Left lung (tissue), 10 donors: Measurements from ENCODE around the gene KIAA1755. TPM values are rescaled to one million over a fixed set of nuclear protein-coding genes. Genes with fewer than 3 reads are reported as not detected.
A peak's percentile ranks its signal among the peaks of the same experiment; 100 is the strongest.

Experiments used
- ATAC-seq: fragments of 200-7000 bp; cut with Tn5 transposase; one replicate; pipeline ENCODE4 v1.9.1; 2020; ENCODE audit warnings: moderate library complexity
- DNase-seq, 4 donors: peaks; one replicate each; pipeline ENCODE4 v3.0.0-alpha.2; 2013 to 2020
- H3K27ac ChIP-seq, 2 donors: fragments of 200-600 bp; sonication (generic) in 1 of 2; one replicate each; pipeline versions ENCODE4 v1.5.0 to v1.8.0; 2020 to 2021
- H3K27me3 ChIP-seq, 2 donors: fragments of 200-600 bp; sonication (generic) in 1 of 2; one replicate each; pipeline versions ENCODE4 v1.5.0 to v1.8.0; 2020 to 2021
- H3K36me3 ChIP-seq, 2 donors: fragments of 200-600 bp; sonication (generic) in 1 of 2; one replicate each; pipeline versions ENCODE4 v1.5.0 to v1.8.0; 2020 to 2021
- H3K4me1 ChIP-seq, 2 donors: fragments of 200-600 bp; one replicate each; pipeline ENCODE4 v1.8.0; 2021
- H3K4me3 ChIP-seq, 2 donors: fragments of 200-600 bp; sonication (generic) in 1 of 2; one replicate each; pipeline versions ENCODE4 v1.5.0 to v1.8.0; 2020 to 2021; ENCODE audit warnings: mild to moderate bottlenecking in 1 of 2
- H3K9me3 ChIP-seq, 2 donors: fragments of 200-600 bp; sonication (generic) in 1 of 2; one replicate each; pipeline versions ENCODE4 v1.5.0 to v1.8.0; 2020 to 2021
- intact Hi-C, 2 donors: fragments of 100-400 bp; cut with DNase I; formaldehyde crosslinking; loops; one replicate each; pipeline versions ENCODE4 v1.11.2 to v1.14.2; 2022
- polyA plus RNA-seq, 6 donors: library from polyadenylated mRNA; unstranded; fragments of 120-200 nt; gene quantifications; one replicate each; pipeline ENCODE4 v1.2.1, GENCODE V29; 2013; ENCODE audit not compliant: insufficient read length in 6 of 6
- total RNA-seq, 2 donors: library from RNA; stranded (reverse); fragmentation: NEBNext Ultra II Directional; extraction: Animal tissue kit (Norgen Biotek cat#: 25700); gene quantifications; one replicate each; pipeline ENCODE4 v1.2.1, GENCODE V29; 2021
- TF ChIP-seq, protein P1 (sequence below), 2 donors: fragments of 200-600 bp; sonication (generic) in 1 of 2; IDR thresholded peaks; one replicate each; pipeline versions ENCODE4 v1.5.0 to v1.8.0; 2021; ENCODE audit warnings: antibody characterized with exemption in 2 of 2
- donor health status: DM: no; HTN: yes; CAD: no.
- donor health status: DM: no; HTN: no; CAD: no.

The KIAA1755 gene
- total and polyA plus RNA-seq, 8 donors, result 2.6 to 6.4 (median 3.1) TPM

DNA sequence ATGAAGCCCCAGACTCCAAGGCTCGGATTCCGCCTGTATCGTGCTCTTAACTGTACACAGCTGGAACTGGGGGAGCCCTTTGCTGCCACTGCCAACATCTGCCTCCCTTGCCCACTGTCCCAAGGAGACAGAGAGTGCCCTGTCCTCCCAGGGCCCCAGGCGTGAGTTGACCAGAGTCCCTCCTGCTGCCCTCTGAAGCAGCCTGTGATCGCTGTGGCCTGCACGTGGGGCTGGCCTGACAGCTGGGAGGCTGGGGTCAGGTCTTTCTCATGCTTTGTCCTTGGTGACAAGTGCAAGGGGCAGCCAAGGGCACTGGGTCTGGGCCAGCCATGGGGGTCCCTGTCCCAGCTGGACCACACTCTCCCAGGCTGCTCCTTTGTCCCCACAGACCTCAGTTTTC is 44.3 kb downstream of the KIAA1755 start:
- H3K36me3 ChIP-seq, result no peaks in the 10 kb centered on the region
- no peaks in the 10 kb centered on the region for H3K27me3 ChIP-seq
- peaks cover 2 to 7% of the 10 kb centered on the region in 2 donors for H3K4me1 ChIP-seq
- peak in 1 of 4 donors; percentile 24 for DNase-seq
- ATAC-seq, result no peak
- intact Hi-C loops, result no loop called here
- TF ChIP-seq, protein P1, sequence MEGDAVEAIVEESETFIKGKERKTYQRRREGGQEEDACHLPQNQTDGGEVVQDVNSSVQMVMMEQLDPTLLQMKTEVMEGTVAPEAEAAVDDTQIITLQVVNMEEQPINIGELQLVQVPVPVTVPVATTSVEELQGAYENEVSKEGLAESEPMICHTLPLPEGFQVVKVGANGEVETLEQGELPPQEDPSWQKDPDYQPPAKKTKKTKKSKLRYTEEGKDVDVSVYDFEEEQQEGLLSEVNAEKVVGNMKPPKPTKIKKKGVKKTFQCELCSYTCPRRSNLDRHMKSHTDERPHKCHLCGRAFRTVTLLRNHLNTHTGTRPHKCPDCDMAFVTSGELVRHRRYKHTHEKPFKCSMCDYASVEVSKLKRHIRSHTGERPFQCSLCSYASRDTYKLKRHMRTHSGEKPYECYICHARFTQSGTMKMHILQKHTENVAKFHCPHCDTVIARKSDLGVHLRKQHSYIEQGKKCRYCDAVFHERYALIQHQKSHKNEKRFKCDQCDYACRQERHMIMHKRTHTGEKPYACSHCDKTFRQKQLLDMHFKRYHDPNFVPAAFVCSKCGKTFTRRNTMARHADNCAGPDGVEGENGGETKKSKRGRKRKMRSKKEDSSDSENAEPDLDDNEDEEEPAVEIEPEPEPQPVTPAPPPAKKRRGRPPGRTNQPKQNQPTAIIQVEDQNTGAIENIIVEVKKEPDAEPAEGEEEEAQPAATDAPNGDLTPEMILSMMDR (IDR thresholded peaks at IDR 0.05), result no peak
- H3K4me3 ChIP-seq, result no peak overlapping the region
- H3K9me3 ChIP-seq, result no peaks in the 10 kb centered on the region
- H3K27ac ChIP-seq, result no peak overlapping the region

DNA sequence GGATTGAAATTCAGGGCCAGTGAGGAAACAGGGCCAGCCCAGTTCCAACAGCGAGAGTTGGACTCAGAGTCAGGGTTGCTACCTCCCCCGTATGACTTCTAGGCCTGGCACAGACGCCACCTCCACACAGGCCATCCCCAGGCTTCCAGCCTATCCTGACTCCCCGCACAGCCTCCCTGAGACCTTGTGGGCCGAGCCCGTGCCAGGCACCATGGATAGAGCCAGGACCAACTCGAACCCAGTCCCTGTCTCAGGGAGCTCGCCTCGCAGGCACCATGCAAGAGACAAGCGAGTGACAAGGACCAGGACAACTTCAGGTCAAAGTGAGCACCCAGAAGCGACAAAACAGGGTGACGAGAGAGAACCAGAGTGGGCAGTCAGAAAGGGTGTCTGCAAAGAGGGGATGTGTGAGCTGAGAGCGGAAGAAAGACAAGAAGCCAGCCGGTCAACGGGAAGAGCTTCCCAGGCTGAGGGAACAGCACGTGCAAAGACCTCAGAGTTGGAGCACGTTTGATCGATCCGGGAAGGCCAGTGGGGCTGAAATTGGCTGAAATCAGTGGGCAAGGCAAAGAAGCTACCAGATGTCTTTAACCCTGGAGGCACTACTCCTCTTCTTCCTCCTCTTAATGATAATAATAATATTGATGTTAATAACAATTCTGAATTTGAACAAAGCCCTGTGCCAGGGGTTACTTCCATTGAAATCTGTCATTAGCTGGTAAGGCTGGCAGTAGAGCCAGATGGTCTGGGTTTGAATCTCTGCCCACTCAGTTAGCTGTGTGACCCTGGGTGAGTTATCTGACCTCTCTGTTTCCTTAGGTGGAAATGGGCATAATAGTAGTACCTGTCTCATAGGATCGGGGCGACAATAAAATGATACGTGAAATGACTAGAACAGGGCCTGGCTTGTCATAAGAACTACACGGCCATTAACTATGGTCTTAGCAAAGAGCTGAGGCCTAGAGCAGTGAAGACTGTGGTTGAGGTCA is 45.0 kb downstream of the KIAA1755 start:
- ATAC-seq, result no peak
- TF ChIP-seq, protein P1 (IDR thresholded peaks at IDR 0.05), result no peak

DNA sequence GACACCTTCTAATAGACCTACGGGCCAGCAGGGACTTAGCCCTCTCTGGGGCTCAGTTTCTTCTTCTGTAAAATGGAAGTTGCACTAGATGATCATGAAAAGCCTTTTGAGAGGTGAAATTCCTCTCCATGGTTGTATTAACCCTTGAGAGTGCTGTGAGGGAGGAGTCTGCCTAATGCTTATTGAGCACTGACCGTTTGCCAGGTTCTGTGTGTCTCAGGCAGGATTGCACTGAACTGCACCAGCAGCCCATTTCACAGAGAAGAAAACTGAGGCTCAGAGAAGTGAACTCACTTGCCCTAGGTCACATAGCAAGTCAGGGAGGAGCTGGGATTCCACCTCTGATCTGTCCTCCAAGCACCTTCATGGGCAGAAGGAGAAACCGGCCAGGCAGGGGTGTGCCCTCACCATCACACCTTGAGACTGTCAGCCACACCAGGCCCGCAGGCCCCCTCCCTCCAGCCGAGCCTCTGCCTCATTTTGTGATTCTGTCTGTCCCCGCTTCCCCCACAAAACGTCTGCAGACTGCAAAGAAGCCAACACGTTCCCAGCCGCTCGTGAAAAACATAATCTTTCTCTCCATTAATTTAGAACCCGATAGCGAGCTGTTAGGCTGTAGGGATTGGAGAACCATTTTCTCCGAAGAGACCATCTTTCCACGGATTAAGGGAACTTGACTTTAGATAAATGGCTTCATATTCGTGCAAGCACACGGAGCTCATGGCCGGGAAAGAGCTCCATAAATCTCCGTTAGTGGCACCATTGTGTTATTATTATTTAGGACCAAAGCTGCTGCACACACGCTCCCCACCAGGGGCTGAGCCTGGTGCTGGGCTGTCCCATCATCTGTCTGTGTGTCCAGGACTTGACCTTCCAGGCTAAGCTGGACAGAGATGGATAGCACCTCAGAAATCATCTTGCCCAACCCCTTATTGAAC is 46.0 kb downstream of the KIAA1755 start:
- intact Hi-C loops, result no loop called here

More for the DNA sequence above, 45.0 kb downstream of the KIAA1755 start:
- intact Hi-C loops, result no loop called here
- Histone ChIP-seq H3K4me1 (peaks cover 0 to 8% of the 10 kb centered on the region in 2 donors), H3K36me3 (no peaks in the 10 kb centered on the region), H3K9me3 (no peaks in the 10 kb centered on the region), H3K27ac (no peak overlapping the region), H3K27me3 (no peaks in the 10 kb centered on the region), H3K4me3 (no peak overlapping the region)
- DNase-seq, result peak in 1 of 4 donors; percentile 14

DNA sequence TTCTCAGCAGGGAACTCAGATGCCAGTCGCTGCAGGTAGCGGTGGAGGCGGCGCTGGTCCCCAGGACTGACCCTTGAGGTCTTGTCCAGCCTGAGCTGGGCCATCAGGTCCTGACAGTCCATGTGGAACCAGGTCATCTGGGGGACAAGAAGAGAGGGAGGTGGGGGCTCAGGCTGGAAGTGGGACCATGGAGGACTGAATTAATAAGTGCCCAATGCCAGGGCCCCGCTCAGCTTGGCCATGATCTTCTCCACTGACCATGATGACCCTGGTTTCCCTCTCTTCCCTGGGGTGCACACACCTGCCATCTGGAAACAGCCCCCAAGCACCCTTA is 47.0 kb downstream of the KIAA1755 start:
- ATAC-seq (no peak), DNase-seq (peak in 1 of 4 donors; percentile 71)
- H3K4me1 ChIP-seq, result peaks cover 0 to 8% of the 10 kb centered on the region in 2 donors
- no peaks in the 10 kb centered on the region for H3K9me3 ChIP-seq
- no peak overlapping the region for H3K4me3 ChIP-seq
- H3K27me3 ChIP-seq, result no peaks in the 10 kb centered on the region
- no peak overlapping the region for H3K27ac ChIP-seq
- H3K36me3 ChIP-seq, result no peaks in the 10 kb centered on the region
- TF ChIP-seq, protein P1 (IDR thresholded peaks at IDR 0.05), result no peak
- intact Hi-C loops, result no loop called here

More for the DNA sequence above, 46.0 kb downstream of the KIAA1755 start:
- H3K4me3 ChIP-seq, result no peak overlapping the region
- TF ChIP-seq, protein P1 (IDR thresholded peaks at IDR 0.05), result no peak
- H3K27me3 ChIP-seq, result no peaks in the 10 kb centered on the region
- ATAC-seq (no peak), DNase-seq (no peak)
- H3K4me1 ChIP-seq, result peaks cover 0 to 8% of the 10 kb centered on the region in 2 donors
- no peaks in the 10 kb centered on the region for H3K36me3 ChIP-seq
- no peaks in the 10 kb centered on the region for H3K9me3 ChIP-seq
- no peak overlapping the region for H3K27ac ChIP-seq
